Transverse colon (tissue), 4 donors: ENCODE measurements around the gene TAS2R16. TPM values are rescaled to one million over a fixed set of nuclear protein-coding genes. Genes with fewer than 3 reads are reported as not detected.

Experiments used
- DNase-seq: peaks from one replicate; pipeline ENCODE4 v3.0.0-alpha.2; 2019
- H3K27ac ChIP-seq, 4 donors: fragments of 200-600 bp; sonication (generic); 2 replicates each; pipeline ENCODE4 v1.5.1; 2016 to 2018; ENCODE audit warnings: inconsistent platforms in 4 of 4
- H3K27me3 ChIP-seq: fragments of 200-600 bp; sonication (generic); 2 replicates; pipeline ENCODE4 v1.5.1; 2017; ENCODE audit warnings: inconsistent platforms
- H3K36me3 ChIP-seq, 4 donors: fragments of 200-600 bp; sonication (generic); 2 replicates each; pipeline ENCODE4 v1.5.1; 2017 to 2019; ENCODE audit warnings: inconsistent platforms in 4 of 4
- H3K4me1 ChIP-seq, 4 donors: fragments of 200-600 bp; sonication (generic); 2 replicates each; pipeline ENCODE4 v1.5.1; 2017 to 2020; ENCODE audit warnings: inconsistent platforms in 4 of 4
- H3K4me3 ChIP-seq, 4 donors: fragments of 200-600 bp; sonication (generic); 1 replicate in 1 of 4; 2 replicates in 3 of 4; pipeline versions ENCODE4 v1.5.1 to v1.6.1; 2017 to 2019; ENCODE audit warnings: inconsistent platforms in 4 of 4
- H3K9me3 ChIP-seq, 2 donors: fragments of 200-600 bp; sonication (generic); 2 replicates each; pipeline ENCODE4 v1.5.1; 2017 to 2019; ENCODE audit warnings: inconsistent platforms in 2 of 2
- EP300 ChIP-seq: sonication (generic); formaldehyde crosslinking; IDR thresholded peaks from one replicate; pipeline ENCODE4 v1.6.1; 2017; ENCODE audit warnings: antibody characterized with exemption, low read depth
- POLR2A ChIP-seq: fragments of 450-650 bp; IDR thresholded peaks from one replicate; pipeline ENCODE4 v1.6.1; 2016; ENCODE audit warnings: antibody characterized with exemption, mild to moderate bottlenecking, moderate library complexity
- POLR2AphosphoS5 ChIP-seq, 3 donors: sonication (generic); formaldehyde crosslinking; IDR thresholded peaks; one replicate each; pipeline ENCODE4 v1.6.1; 2016; ENCODE audit warnings: antibody characterized with exemption in 3 of 3
- WGBS, 2 donors: methylation state at CpG; one replicate each; pipeline ENCODE4 v1.1.5; 2018; ENCODE audit warnings: low coverage in 1 of 2; 5-methylcytosine and 5-hydroxymethylcytosine counted together
- in situ Hi-C, 4 donors: fragments of 200-750 bp; cut with MboI; loops; one replicate each; pipeline versions ENCODE4 v1.15.0 to v1.15.1; 2017; ENCODE audit warnings: low sequenced_read_pairs in 3 of 4, low pct_ligation_motif_present in 1 of 4, low pct_unique_long_range_greater_than_20kb in 1 of 4
- intact Hi-C: fragments of 100-400 bp; cut with DNase I; formaldehyde crosslinking; loops from one replicate; pipeline ENCODE4 v1.15.1; 2023; ENCODE audit warnings: low total_unique reads
- total RNA-seq, 4 donors: library from RNA; depleted of rRNA; stranded (reverse); fragments of >200 nt; gene quantifications; one replicate each; pipeline ENCODE4 v1.1.0, GENCODE V29; 2016
- TF ChIP-seq, protein P1 (sequence below), 5 experiments: fragments of 200-600 bp in 3 of 5; fragments of 450-650 bp in 2 of 5; sonication (generic) in 3 of 5; IDR thresholded peaks; 1 replicate in 2 of 5; 2 replicates in 3 of 5; pipeline ENCODE4 v1.5.1; 2016 to 2017; ENCODE audit warnings: antibody characterized with exemption in 5 of 5, inconsistent platforms in 3 of 5, mild to moderate bottlenecking in 2 of 5, moderate library complexity in 1 of 5

TAS2R16 gene
- total RNA-seq, 4 donors from 2014 or later = not detected

DNA sequence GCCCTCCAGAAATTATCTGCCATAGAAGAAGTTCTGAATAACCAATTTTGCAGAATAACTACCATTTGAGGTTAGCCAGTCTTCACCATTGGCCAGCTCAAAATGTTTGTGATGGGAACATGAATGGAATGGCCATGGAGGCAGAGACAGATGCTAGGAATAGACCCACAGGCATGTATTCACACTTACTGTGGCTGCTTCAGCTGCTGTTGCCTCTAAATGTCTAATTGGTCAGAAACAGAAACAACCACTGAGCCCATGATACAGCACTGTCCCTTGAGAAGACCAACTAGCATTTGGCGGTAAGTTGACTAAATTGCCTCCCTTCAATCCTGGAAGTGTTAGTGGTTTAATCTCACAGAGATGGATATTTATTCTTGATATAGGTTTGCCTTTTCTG, 38.6 kb upstream of the TAS2R16 start:
- in situ Hi-C loops (no loop called here), intact Hi-C loops (no loop called here)
- no peak overlapping the region for H3K27ac ChIP-seq
- H3K4me1 ChIP-seq = no peaks in the 10 kb centered on the region
- 83 to 89% methylated on average over 1 of the region's 1 CpG for WGBS, 2 donors
- H3K4me3 ChIP-seq = no peak overlapping the region
- no peaks in the 10 kb centered on the region for H3K9me3 ChIP-seq
- DNase-seq = no peak
- TF ChIP-seq EP300 = no peak
- no peaks in the 10 kb centered on the region for H3K27me3 ChIP-seq
- H3K36me3 ChIP-seq = no peaks in the 10 kb centered on the region

DNA sequence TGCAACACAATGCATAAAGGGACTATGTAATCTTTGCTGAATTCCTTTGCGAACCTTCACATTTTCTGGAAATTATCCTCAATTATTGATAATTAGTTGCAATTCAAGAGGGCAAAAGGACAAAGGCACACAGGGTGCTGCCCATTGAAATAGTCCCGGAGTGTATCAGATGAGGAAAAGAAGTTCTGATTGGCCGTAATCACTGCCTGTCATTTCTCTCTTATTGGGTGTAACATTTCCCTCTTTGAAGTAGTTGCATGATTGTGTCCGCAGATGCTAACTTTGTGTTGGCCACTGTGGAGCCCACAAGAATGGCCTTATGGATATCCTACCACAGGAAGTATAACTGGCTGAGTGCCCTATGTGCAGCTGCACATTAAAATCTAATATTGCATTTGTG, 35.1 kb upstream of the TAS2R16 start:
- Histone ChIP-seq H3K4me3 (no peak overlapping the region), H3K9me3 (no peaks in the 10 kb centered on the region), H3K4me1 (no peaks in the 10 kb centered on the region), H3K27ac (no peak overlapping the region), H3K36me3 (no peaks in the 10 kb centered on the region), H3K27me3 (no peaks in the 10 kb centered on the region)
- in situ Hi-C loops = no loop called here
- WGBS, 2 donors = 67 to 92% methylated on average over 4 of the region's 4 CpGs
- intact Hi-C loops = no loop called here
- DNase-seq = no peak
- TF ChIP-seq POLR2AphosphoS5 (IDR thresholded peaks at IDR 0.05) (no peak), POLR2A (no peak)

DNA sequence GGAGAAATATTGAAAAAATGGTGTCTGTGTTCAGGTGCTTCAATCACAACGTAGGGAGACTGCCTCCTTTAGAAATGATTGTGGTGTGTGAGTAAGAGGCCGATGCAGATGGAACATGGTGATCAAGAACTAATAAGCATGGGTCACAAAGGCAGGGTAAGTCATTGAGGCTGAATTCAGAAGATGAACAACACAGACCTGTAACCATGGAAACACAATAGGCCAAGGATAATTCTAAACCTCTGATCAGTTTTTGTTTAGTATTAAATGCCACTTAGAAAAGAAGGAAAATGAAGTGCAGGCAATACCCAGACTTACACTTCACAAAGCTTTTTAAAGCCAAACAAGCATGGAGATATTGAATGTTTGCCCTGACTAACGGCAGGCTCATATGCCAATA, 32.8 kb upstream of the TAS2R16 start:
- intact Hi-C loops = no loop called here
- TF ChIP-seq POLR2A = no peak
- Histone ChIP-seq H3K9me3 (no peaks in the 10 kb centered on the region), H3K4me1 (no peaks in the 10 kb centered on the region), H3K27me3 (no peaks in the 10 kb centered on the region), H3K36me3 (no peaks in the 10 kb centered on the region), H3K4me3 (no peak overlapping the region), H3K27ac (no peak overlapping the region)
- no peak for DNase-seq
- 67 to 73% methylated on average over 3 of the region's 3 CpGs for WGBS, 2 donors
- in situ Hi-C loops = no loop called here

DNA sequence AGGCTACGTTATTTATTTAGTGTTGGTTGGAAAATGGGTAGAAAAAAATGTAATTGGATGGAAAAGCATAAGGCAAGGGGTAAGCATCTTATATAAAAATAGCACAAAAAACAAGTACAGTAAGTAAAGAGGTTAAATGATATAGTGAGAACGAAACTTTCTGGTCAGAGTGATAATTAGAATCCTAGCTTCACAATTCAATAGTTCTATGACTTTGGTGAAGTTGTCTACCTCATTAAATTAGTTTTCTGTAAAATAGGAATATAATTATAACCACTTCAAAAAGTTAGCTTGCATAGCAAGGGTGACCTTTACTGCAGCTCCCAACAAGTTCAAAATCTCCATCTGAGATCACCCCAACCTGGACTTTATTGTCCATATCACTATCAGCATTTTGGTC, 30.8 kb upstream of the TAS2R16 start:
- H3K4me1 ChIP-seq = no peaks in the 10 kb centered on the region
- DNase-seq = no peak
- H3K36me3 ChIP-seq = no peaks in the 10 kb centered on the region
- in situ Hi-C loops = no loop called here
- 66 to 75% methylated on average over 2 of the region's 2 CpGs for WGBS, 2 donors
- intact Hi-C loops = no loop called here
- H3K27me3 ChIP-seq = no peaks in the 10 kb centered on the region
- no peak overlapping the region for H3K27ac ChIP-seq
- TF ChIP-seq EP300 = no peak
- TF ChIP-seq, protein P1, sequence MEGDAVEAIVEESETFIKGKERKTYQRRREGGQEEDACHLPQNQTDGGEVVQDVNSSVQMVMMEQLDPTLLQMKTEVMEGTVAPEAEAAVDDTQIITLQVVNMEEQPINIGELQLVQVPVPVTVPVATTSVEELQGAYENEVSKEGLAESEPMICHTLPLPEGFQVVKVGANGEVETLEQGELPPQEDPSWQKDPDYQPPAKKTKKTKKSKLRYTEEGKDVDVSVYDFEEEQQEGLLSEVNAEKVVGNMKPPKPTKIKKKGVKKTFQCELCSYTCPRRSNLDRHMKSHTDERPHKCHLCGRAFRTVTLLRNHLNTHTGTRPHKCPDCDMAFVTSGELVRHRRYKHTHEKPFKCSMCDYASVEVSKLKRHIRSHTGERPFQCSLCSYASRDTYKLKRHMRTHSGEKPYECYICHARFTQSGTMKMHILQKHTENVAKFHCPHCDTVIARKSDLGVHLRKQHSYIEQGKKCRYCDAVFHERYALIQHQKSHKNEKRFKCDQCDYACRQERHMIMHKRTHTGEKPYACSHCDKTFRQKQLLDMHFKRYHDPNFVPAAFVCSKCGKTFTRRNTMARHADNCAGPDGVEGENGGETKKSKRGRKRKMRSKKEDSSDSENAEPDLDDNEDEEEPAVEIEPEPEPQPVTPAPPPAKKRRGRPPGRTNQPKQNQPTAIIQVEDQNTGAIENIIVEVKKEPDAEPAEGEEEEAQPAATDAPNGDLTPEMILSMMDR (IDR thresholded peaks at IDR 0.05) = no peak
- TF ChIP-seq POLR2A = no peak
- no peak for TF ChIP-seq POLR2AphosphoS5 (IDR thresholded peaks at IDR 0.05)
- H3K9me3 ChIP-seq = peaks cover 2 to 5% of the 10 kb centered on the region in 2 donors
- no peak overlapping the region for H3K4me3 ChIP-seq

DNA sequence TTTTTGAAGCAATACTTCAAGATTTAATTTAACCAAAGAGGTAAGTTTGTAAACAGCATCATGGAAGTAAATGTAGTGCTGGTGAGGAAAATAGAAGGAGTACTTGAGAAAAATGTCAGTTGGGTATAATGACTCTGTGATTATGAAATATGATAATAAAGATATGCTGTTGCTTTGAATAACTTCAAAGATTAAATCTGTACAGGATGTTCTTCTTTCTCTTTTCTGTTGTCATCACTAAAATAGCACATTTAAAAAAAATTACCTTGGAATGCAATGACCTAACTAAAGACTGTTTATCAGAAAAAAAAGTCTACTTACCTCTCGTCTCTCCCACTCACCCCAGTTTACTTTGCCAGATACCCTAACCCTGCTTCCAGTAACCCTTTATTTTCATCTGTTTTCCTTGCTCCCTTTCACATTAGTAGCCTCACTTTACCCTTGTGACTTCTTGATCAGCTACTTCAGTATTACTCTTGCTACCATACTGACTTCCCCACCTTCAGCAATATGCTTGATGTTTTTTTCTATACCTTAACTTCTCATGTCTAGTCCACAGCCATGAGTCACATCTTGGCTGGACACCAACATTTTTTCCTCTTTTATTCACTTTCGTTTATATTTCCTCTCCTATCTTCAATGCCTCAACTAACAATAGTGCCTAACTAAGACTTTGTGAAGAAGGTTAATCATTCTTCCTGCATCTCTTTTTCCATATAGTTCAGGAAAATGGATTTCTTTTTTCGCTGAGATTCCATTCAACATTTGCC, 29.7 kb upstream of the TAS2R16 start:
- in situ Hi-C loops = no loop called here
- intact Hi-C loops = no loop called here
- Histone ChIP-seq H3K27ac (no peak overlapping the region), H3K36me3 (no peaks in the 10 kb centered on the region), H3K4me3 (no peak overlapping the region), H3K27me3 (no peaks in the 10 kb centered on the region), H3K9me3 (peaks cover 2 to 6% of the 10 kb centered on the region in 2 donors), H3K4me1 (no peaks in the 10 kb centered on the region)
- 37 to 43% methylated on average over 2 to 3 of the region's 3 CpGs for WGBS, 2 donors
- TF ChIP-seq POLR2AphosphoS5 (IDR thresholded peaks at IDR 0.05) (no peak), POLR2A (no peak), EP300 (no peak)
- TF ChIP-seq, protein P1 (IDR thresholded peaks at IDR 0.05) = no peak
- no peak for DNase-seq

DNA sequence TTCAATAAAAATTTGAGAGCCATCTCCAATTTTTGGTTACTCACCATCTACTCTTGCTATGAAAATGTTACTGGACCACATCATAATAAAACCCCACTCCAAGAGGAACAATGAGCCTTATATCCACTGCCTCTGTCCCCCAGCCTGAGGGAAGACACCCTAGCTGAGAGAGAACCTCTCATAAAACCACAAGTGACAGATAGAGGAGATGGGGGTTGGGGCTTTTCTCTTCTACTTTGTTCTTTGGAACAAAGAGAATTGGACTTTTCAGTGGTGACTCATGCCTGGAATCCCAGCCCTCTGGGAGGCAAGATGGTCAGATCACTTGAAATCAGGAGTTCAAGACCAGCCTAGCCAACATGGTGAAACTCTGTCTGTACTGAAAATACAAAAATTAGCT, 27.6 kb upstream of the TAS2R16 start:
- Histone ChIP-seq H3K27me3 (no peaks in the 10 kb centered on the region), H3K9me3 (peaks cover 2 to 6% of the 10 kb centered on the region in 2 donors), H3K27ac (no peak overlapping the region), H3K36me3 (no peaks in the 10 kb centered on the region), H3K4me1 (no peaks in the 10 kb centered on the region), H3K4me3 (no peak overlapping the region)
- TF ChIP-seq, protein P1 (IDR thresholded peaks at IDR 0.05) = no peak
- TF ChIP-seq POLR2AphosphoS5 (IDR thresholded peaks at IDR 0.05) (no peak), EP300 (no peak), POLR2A (no peak)
- in situ Hi-C loops = no loop called here
- no peak for DNase-seq
- intact Hi-C loops = no loop called here
